Measurements from ENCODE around the gene STX7. TPM values are rescaled to one million over a fixed set of nuclear protein-coding genes. Genes with fewer than 3 reads are reported as not detected.

The STX7 gene
- total RNA-seq, 1 experiment from 2014 or later = 25.6 TPM

DNA sequence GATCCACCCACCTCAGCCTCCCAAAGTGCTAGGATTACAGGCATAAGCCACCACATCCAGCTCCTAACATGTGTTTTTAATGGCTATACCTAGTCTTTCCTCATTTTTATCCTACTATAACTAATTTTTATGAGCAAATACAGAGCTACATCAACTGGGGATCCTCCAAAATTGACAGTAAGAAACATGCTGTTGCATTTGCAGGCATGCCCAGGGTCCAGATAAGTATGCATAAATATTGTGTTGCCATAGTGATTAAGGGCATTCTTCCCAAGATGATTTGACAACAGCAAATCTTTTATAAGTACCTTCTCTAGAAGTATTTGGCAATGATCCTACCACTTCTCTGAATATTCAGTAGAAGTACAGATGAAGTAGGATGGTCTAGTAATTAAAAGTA, 69.7 kb downstream of the STX7 start:
- CTCF ChIA-PET = interaction anchor here (1.4 to 1.6 kb wide), 2 partner anchors 41 to 163 kb away, joined by 3 to 4 read pairs; no protein-coding TSS in a partner anchor
- Mint-ChIP-seq H3K4me1 (peaks cover 19% of the 10 kb centered on the region), H3K9me3 (peaks cover 28% of the 10 kb centered on the region), H3K4me3 (no peak overlapping the region), H3K36me3 (peaks cover 18% of the 10 kb centered on the region), H3K27ac (no peak overlapping the region), H3K27me3 (ENCODE audit: low read depth) (no peaks in the 10 kb centered on the region; the same call in 1 of the 2 replicates)
- TF ChIP-seq, protein P1, sequence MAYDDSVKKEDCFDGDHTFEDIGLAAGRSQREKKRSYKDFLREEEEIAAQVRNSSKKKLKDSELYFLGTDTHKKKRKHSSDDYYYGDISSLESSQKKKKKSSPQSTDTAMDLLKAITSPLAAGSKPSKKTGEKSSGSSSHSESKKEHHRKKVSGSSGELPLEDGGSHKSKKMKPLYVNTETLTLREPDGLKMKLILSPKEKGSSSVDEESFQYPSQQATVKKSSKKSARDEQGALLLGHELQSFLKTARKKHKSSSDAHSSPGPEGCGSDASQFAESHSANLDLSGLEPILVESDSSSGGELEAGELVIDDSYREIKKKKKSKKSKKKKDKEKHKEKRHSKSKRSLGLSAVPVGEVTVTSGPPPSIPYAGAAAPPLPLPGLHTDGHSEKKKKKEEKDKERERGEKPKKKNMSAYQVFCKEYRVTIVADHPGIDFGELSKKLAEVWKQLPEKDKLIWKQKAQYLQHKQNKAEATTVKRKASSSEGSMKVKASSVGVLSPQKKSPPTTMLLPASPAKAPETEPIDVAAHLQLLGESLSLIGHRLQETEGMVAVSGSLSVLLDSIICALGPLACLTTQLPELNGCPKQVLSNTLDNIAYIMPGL (CRISPR knock-in tag; IDR thresholded peaks at IDR 0.05) = no peak
- no peak for TF ChIP-seq NFE2L1 (CRISPR knock-in tag; IDR thresholded peaks at IDR 0.05)
- TF ChIP-seq, protein P2, sequence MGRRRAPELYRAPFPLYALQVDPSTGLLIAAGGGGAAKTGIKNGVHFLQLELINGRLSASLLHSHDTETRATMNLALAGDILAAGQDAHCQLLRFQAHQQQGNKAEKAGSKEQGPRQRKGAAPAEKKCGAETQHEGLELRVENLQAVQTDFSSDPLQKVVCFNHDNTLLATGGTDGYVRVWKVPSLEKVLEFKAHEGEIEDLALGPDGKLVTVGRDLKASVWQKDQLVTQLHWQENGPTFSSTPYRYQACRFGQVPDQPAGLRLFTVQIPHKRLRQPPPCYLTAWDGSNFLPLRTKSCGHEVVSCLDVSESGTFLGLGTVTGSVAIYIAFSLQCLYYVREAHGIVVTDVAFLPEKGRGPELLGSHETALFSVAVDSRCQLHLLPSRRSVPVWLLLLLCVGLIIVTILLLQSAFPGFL (CRISPR knock-in tag; IDR thresholded peaks at IDR 0.05; ENCODE audit: borderline replicate concordance) = no peak
- TF ChIP-seq NR2C2 (CRISPR knock-in tag; IDR thresholded peaks at IDR 0.05) = no peak
- TF ChIP-seq, protein P3, sequence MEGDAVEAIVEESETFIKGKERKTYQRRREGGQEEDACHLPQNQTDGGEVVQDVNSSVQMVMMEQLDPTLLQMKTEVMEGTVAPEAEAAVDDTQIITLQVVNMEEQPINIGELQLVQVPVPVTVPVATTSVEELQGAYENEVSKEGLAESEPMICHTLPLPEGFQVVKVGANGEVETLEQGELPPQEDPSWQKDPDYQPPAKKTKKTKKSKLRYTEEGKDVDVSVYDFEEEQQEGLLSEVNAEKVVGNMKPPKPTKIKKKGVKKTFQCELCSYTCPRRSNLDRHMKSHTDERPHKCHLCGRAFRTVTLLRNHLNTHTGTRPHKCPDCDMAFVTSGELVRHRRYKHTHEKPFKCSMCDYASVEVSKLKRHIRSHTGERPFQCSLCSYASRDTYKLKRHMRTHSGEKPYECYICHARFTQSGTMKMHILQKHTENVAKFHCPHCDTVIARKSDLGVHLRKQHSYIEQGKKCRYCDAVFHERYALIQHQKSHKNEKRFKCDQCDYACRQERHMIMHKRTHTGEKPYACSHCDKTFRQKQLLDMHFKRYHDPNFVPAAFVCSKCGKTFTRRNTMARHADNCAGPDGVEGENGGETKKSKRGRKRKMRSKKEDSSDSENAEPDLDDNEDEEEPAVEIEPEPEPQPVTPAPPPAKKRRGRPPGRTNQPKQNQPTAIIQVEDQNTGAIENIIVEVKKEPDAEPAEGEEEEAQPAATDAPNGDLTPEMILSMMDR (IDR thresholded peaks at IDR 0.05) = no peak
- TF ChIP-seq FOXK1 (CRISPR knock-in tag; IDR thresholded peaks at IDR 0.05) = no peak
- no peak for TF ChIP-seq GRHL2 (CRISPR knock-in tag; IDR thresholded peaks at IDR 0.05; ENCODE audit: insufficient replicate concordance, severe bottlenecking)
- no peak for TF ChIP-seq HMGA2 (CRISPR knock-in tag; IDR thresholded peaks at IDR 0.05)
- no peak for TF ChIP-seq ETV6 (CRISPR knock-in tag; IDR thresholded peaks at IDR 0.05)
- TF ChIP-seq EMX1 (CRISPR knock-in tag; IDR thresholded peaks at IDR 0.05) = no peak
- no peak for TF ChIP-seq RELA (CRISPR knock-in tag; IDR thresholded peaks at IDR 0.05; ENCODE audit: borderline replicate concordance)
- TF ChIP-seq, protein P4, sequence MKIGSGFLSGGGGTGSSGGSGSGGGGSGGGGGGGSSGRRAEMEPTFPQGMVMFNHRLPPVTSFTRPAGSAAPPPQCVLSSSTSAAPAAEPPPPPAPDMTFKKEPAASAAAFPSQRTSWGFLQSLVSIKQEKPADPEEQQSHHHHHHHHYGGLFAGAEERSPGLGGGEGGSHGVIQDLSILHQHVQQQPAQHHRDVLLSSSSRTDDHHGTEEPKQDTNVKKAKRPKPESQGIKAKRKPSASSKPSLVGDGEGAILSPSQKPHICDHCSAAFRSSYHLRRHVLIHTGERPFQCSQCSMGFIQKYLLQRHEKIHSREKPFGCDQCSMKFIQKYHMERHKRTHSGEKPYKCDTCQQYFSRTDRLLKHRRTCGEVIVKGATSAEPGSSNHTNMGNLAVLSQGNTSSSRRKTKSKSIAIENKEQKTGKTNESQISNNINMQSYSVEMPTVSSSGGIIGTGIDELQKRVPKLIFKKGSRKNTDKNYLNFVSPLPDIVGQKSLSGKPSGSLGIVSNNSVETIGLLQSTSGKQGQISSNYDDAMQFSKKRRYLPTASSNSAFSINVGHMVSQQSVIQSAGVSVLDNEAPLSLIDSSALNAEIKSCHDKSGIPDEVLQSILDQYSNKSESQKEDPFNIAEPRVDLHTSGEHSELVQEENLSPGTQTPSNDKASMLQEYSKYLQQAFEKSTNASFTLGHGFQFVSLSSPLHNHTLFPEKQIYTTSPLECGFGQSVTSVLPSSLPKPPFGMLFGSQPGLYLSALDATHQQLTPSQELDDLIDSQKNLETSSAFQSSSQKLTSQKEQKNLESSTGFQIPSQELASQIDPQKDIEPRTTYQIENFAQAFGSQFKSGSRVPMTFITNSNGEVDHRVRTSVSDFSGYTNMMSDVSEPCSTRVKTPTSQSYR (CRISPR knock-in tag; IDR thresholded peaks at IDR 0.05) = no peak
- no peak for TF ChIP-seq CREB1 (CRISPR knock-in tag; IDR thresholded peaks at IDR 0.05)
- TF ChIP-seq ZNF396 (CRISPR knock-in tag; IDR thresholded peaks at IDR 0.05; ENCODE audit: borderline replicate concordance) = no peak
- TF ChIP-seq, protein P5, sequence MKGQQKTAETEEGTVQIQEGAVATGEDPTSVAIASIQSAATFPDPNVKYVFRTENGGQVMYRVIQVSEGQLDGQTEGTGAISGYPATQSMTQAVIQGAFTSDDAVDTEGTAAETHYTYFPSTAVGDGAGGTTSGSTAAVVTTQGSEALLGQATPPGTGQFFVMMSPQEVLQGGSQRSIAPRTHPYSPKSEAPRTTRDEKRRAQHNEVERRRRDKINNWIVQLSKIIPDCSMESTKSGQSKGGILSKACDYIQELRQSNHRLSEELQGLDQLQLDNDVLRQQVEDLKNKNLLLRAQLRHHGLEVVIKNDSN (CRISPR knock-in tag; IDR thresholded peaks at IDR 0.05) = no peak
- no peak for TF ChIP-seq CBFB (CRISPR knock-in tag; IDR thresholded peaks at IDR 0.05; ENCODE audit: low read depth)
- POLR2A ChIA-PET = interaction anchor here (0.6 kb wide), 1 partner anchor 310 kb away, joined by 3 read pairs; no protein-coding TSS in a partner anchor
- ATAC-seq (no peak), DNase-seq (ENCODE audit: low spot score) (no peak)

DNA sequence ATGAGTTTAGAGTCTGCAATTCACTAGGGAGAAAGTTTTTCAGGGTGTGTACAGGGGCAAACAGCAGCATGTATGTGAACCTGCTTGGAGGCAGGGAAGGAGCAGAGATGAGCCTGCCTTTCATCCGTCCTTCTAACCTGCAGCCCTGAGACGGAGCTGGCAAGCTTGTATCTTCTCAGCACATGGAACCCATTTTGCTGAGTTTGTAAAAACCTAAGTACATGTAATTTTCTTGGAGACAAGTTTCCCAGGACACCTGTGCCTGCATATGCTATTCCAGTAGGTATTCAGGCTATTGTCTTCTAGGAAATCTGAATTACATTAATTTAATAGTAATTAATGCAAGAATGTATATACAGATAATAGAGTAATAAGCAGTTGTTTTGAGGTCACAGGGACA, 82.8 kb downstream of the STX7 start:
- Mint-ChIP-seq H3K27ac (no peak overlapping the region), H3K9me3 (no peaks in the 10 kb centered on the region), H3K36me3 (no peaks in the 10 kb centered on the region), H3K4me1 (no peaks in the 10 kb centered on the region), H3K27me3 (ENCODE audit: low read depth) (no peaks in the 10 kb centered on the region; the same call in 1 of the 2 replicates), H3K4me3 (no peak overlapping the region)
- ChIA-PET POLR2A (no interaction called here), CTCF (interaction anchor here (0.5 kb wide), 1 partner anchor 150 kb away, joined by 3 read pairs; no protein-coding TSS in a partner anchor)
- no peak for ATAC-seq
- no peak for DNase-seq (ENCODE audit: low spot score)
- TF ChIP-seq ZNF416 (CRISPR knock-in tag; IDR thresholded peaks at IDR 0.05) (no peak), KAT7 (CRISPR knock-in tag; IDR thresholded peaks at IDR 0.05; ENCODE audit: borderline replicate concordance) (no peak), RELA (CRISPR knock-in tag; IDR thresholded peaks at IDR 0.05; ENCODE audit: borderline replicate concordance) (no peak), FOXK1 (CRISPR knock-in tag; IDR thresholded peaks at IDR 0.05) (no peak), CREM (CRISPR knock-in tag; IDR thresholded peaks at IDR 0.05) (no peak), OVOL2 (CRISPR knock-in tag; IDR thresholded peaks at IDR 0.05; ENCODE audit: borderline replicate concordance) (no peak), NFE2L1 (CRISPR knock-in tag; IDR thresholded peaks at IDR 0.05) (no peak), NFATC4 (CRISPR knock-in tag; IDR thresholded peaks at IDR 0.05) (no peak)
- TF ChIP-seq, protein P6, sequence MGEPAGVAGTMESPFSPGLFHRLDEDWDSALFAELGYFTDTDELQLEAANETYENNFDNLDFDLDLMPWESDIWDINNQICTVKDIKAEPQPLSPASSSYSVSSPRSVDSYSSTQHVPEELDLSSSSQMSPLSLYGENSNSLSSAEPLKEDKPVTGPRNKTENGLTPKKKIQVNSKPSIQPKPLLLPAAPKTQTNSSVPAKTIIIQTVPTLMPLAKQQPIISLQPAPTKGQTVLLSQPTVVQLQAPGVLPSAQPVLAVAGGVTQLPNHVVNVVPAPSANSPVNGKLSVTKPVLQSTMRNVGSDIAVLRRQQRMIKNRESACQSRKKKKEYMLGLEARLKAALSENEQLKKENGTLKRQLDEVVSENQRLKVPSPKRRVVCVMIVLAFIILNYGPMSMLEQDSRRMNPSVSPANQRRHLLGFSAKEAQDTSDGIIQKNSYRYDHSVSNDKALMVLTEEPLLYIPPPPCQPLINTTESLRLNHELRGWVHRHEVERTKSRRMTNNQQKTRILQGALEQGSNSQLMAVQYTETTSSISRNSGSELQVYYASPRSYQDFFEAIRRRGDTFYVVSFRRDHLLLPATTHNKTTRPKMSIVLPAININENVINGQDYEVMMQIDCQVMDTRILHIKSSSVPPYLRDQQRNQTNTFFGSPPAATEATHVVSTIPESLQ (CRISPR knock-in tag; IDR thresholded peaks at IDR 0.05) = no peak
- TF ChIP-seq, protein P1 (CRISPR knock-in tag; IDR thresholded peaks at IDR 0.05) = no peak

Measured in WTC11 (cell line).